K562 (cell line): ENCODE measurements around the gene HCFC1R1. TPM values are rescaled to one million over a fixed set of nuclear protein-coding genes. Genes with fewer than 3 reads are reported as not detected.

ENCODE experiments used
- ADNP ChIP-seq: fragments of 200-800 bp; sonication (Bioruptor generic); IDR thresholded peaks from 2 replicates; pipeline ENCODE4 v1.6.1; 2016; ENCODE audit warnings: missing genetic modification characterization, missing compliant biosample characterization
- BCL6 ChIP-seq: fragments of 250-450 bp; sonication (Bioruptor Pico); IDR thresholded peaks from 2 replicates; pipeline ENCODE4 v1.4.0; 2020
- ETV1 ChIP-seq: fragments of 450-650 bp; conservative IDR thresholded peaks from 2 replicates; pipeline ENCODE4 v1.6.1; 2016; ENCODE audit warnings: missing genetic modification characterization, control low read depth, low read depth, missing compliant biosample characterization
- GATAD2B ChIP-seq: fragments of 450-650 bp; IDR thresholded peaks from 2 replicates; pipeline ENCODE4 v1.6.1; 2017; ENCODE audit warnings: mild to moderate bottlenecking, borderline replicate concordance
- HMBOX1 ChIP-seq: sonication (generic); IDR thresholded peaks from 2 replicates; pipeline ENCODE4 v1.6.1; 2016
- MCM3 ChIP-seq: fragments of 450-650 bp; IDR thresholded peaks from 2 replicates; pipeline ENCODE4 v1.6.1; 2016
- MEIS2 ChIP-seq: fragments of 450-650 bp; IDR thresholded peaks from 2 replicates; pipeline ENCODE4 v1.6.1; 2014; ENCODE audit warnings: mild to moderate bottlenecking; ENCODE audit not compliant: partially characterized antibody
- NFATC3 ChIP-seq: fragments of 450-650 bp; IDR thresholded peaks from 2 replicates; pipeline ENCODE4 v1.6.1; 2017; ENCODE audit warnings: mild to moderate bottlenecking
- NR4A1 ChIP-seq, 2 experiments: fragments of 250-450 bp in 1 of 2; fragments of 450-650 bp in 1 of 2; sonication (Bioruptor Pico) in 1 of 2; IDR thresholded peaks; 2 replicates each; pipeline versions ENCODE4 v1.4.0 to v1.6.1; 2016 to 2020; ENCODE audit warnings: mild to moderate bottlenecking in 2 of 2, missing compliant biosample characterization in 1 of 2, missing genetic modification characterization in 1 of 2, moderate library complexity in 1 of 2
- PKNOX1 ChIP-seq: fragments of 450-650 bp; IDR thresholded peaks from 2 replicates; pipeline ENCODE4 v1.6.1; 2016
- POLR2A ChIP-seq: fragments of 450-650 bp; conservative IDR thresholded peaks from 2 replicates; pipeline ENCODE4 v1.6.1; 2016
- POU5F1 ChIP-seq: fragments of 150-350 bp; IDR thresholded peaks from 2 replicates; pipeline ENCODE4 v1.6.1; 2014; ENCODE audit warnings: borderline replicate concordance, low read length, low read depth, mild to moderate bottlenecking; ENCODE audit not compliant: partially characterized antibody
- RAD21 ChIP-seq, 2 experiments: fragments of 250-450 bp in 1 of 2; fragments of 450-650 bp in 1 of 2; sonication (Bioruptor Pico) in 1 of 2; formaldehyde crosslinking in 1 of 2; IDR thresholded peaks in 1 of 2; conservative IDR thresholded peaks in 1 of 2; 2 replicates each; pipeline versions ENCODE4 v1.4.0 to v1.8.0; 2020 to 2022; ENCODE audit warnings: mild to moderate bottlenecking in 2 of 2, moderate library complexity in 1 of 2
- SMAD2 ChIP-seq: fragments of 150-350 bp; IDR thresholded peaks from 2 replicates; pipeline ENCODE4 v1.6.1; 2014; ENCODE audit warnings: low read depth, mild to moderate bottlenecking, low read length
- SMARCE1 ChIP-seq: fragments of 450-650 bp; IDR thresholded peaks from 2 replicates; pipeline ENCODE4 v1.7.1; 2016; ENCODE audit warnings: mild to moderate bottlenecking
- SRSF9 ChIP-seq: fragments of 200-400 bp; formaldehyde crosslinking; IDR thresholded peaks from 2 replicates; pipeline ENCODE4 v1.6.1; 2017; ENCODE audit warnings: low read depth, low read length, borderline replicate concordance
- TCF7L2 ChIP-seq: fragments of 150-350 bp; IDR thresholded peaks from 2 replicates; pipeline ENCODE4 v1.6.1; 2016; ENCODE audit warnings: low read depth, mild to moderate bottlenecking, low read length, moderate library complexity
- ZNF445 ChIP-seq: fragments of 250-450 bp; sonication (Bioruptor Pico); IDR thresholded peaks from 2 replicates; pipeline ENCODE4 v1.4.0; 2020; ENCODE audit warnings: low read depth, mild to moderate bottlenecking, moderate library complexity
- ZNF561 ChIP-seq: fragments of 450-650 bp; formaldehyde crosslinking; conservative IDR thresholded peaks from 2 replicates; pipeline ENCODE4 v1.4.0; 2020; ENCODE audit warnings: mild to moderate bottlenecking, moderate library complexity
- ZNF586 ChIP-seq: fragments of 450-650 bp; formaldehyde crosslinking; conservative IDR thresholded peaks from 2 replicates; pipeline ENCODE4 v1.4.0; 2020; ENCODE audit warnings: mild to moderate bottlenecking, moderate library complexity
- ZNF75A ChIP-seq: fragments of 450-650 bp; formaldehyde crosslinking; IDR thresholded peaks from 2 replicates; pipeline ENCODE4 v1.4.0; 2020; ENCODE audit warnings: mild to moderate bottlenecking
- ZSCAN32 ChIP-seq: fragments of 450-650 bp; formaldehyde crosslinking; IDR thresholded peaks from 2 replicates; pipeline ENCODE4 v1.4.0; 2020; ENCODE audit warnings: mild to moderate bottlenecking, moderate library complexity
- polyA plus RNA-seq, 8 experiments: library from polyadenylated mRNA; depleted of rRNA in 4 of 8; stranded (reverse) in 5 of 8; unstranded in 3 of 8; fragments of >200 nt; fragmentation: Nextera tagmentation in 2 of 8; fragmentation: Illumina TruSeq in 1 of 8; extraction: Ambion mirVana in 2 of 8; extraction: Trizol in 1 of 8; gene quantifications; 2 replicates each; pipeline versions ENCODE4 v1.2.1 to v1.2.3, GENCODE V29; 2011 to 2014; ENCODE audit warnings: inconsistent platforms in 1 of 8, missing spikeins in 1 of 8
- total RNA-seq, 7 experiments: library from RNA; depleted of rRNA in 6 of 7; stranded (reverse); fragments of >200 nt in 6 of 7; fragmentation: Illumina TruSeq in 2 of 7; extraction: Trizol in 2 of 7; gene quantifications; 2 replicates each; pipeline versions ENCODE4 v1.2.1 to v1.2.3, GENCODE V29; 2011 to 2021; ENCODE audit warnings: low replicate concordance in 1 of 7
- TF ChIP-seq, protein P1 (sequence below): fragments of 450-650 bp; formaldehyde crosslinking; IDR thresholded peaks from 2 replicates; pipeline ENCODE4 v1.4.0; 2020; ENCODE audit warnings: mild to moderate bottlenecking, mixed read lengths
- TF ChIP-seq, protein P2 (sequence below): fragments of 450-650 bp; formaldehyde crosslinking; IDR thresholded peaks from 2 replicates; pipeline ENCODE4 v1.4.0; 2020; ENCODE audit warnings: mild to moderate bottlenecking

HCFC1R1 gene
- total and polyA plus RNA-seq, 9 of the 15 experiments (the other 6 are each of a cell fraction or from before 2014, with no cell fraction given) = 2.2 to 29.0 (median 11.2) TPM

DNA sequence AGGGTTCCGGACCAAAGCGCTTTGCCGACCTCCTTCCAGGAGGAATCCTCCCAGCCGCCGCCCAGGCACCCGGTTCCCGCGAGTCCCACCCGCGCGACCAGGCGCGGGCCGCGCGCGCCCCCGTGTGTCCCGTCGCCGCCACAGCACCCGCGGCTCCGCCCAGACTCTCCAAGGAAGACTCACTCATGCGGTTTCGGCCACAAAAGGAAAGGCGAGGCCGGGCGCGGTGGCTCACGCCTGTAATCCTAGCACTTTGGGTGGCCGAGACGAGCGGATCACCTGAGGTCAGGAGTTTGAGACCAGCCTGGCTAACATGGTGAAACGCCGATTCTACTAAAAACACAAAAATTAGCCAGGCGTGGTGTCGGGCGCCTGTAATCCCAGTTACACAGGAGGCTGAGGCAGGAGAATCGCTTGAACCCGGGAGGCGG is 40.0 kb downstream of the HCFC1R1 start (continued):
- TF ChIP-seq, protein P1, sequence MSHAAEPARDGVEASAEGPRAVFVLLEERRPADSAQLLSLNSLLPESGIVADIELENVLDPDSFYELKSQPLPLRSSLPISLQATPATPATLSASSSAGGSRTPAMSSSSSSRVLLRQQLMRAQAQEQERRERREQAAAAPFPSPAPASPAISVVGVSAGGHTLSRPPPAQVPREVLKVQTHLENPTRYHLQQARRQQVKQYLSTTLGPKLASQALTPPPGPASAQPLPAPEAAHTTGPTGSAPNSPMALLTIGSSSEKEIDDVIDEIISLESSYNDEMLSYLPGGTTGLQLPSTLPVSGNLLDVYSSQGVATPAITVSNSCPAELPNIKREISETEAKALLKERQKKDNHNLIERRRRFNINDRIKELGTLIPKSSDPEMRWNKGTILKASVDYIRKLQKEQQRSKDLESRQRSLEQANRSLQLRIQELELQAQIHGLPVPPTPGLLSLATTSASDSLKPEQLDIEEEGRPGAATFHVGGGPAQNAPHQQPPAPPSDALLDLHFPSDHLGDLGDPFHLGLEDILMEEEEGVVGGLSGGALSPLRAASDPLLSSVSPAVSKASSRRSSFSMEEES (CRISPR knock-in tag) = no peak
- TF ChIP-seq ETV1 (tag) (no peak), NR4A1 (CRISPR knock-in tag; IDR thresholded peaks at IDR 0.05) (no peak), NR4A1 (tag; IDR thresholded peaks at IDR 0.05) (0 out of 2 replicates have a peak, but pooled peaks have one; percentile 31), ZNF75A (CRISPR knock-in tag) (no peak), ZNF561 (no peak), HMBOX1 (no peak), POU5F1 (peak; percentile 41), POLR2A (peak; percentile 52), ZNF445 (no peak), SRSF9 (no peak), SMARCE1 (0 out of 2 replicates have a peak, but pooled peaks have one; percentile 23), TCF7L2 (no peak), PKNOX1 (0 out of 2 replicates have a peak, but pooled peaks have one; percentile 11), MCM3 (no peak), ADNP (tag) (no peak), ZNF586 (CRISPR knock-in tag) (no peak), SMAD2 (no peak), BCL6 (CRISPR knock-in tag) (no peak), NFATC3 (no peak), ZSCAN32 (no peak), RAD21 (CRISPR knock-in tag; conservative IDR thresholded peaks at IDR 0.05 in 1 of 2, IDR thresholded peaks at IDR 0.05 in 1 of 2) (peak; percentile 90 to 91), MEIS2 (no peak), GATAD2B (peak; percentile 53; the same call in 1 of the 2 replicates)
- TF ChIP-seq, protein P2, sequence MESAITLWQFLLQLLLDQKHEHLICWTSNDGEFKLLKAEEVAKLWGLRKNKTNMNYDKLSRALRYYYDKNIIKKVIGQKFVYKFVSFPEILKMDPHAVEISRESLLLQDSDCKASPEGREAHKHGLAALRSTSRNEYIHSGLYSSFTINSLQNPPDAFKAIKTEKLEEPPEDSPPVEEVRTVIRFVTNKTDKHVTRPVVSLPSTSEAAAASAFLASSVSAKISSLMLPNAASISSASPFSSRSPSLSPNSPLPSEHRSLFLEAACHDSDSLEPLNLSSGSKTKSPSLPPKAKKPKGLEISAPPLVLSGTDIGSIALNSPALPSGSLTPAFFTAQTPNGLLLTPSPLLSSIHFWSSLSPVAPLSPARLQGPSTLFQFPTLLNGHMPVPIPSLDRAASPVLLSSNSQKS (CRISPR knock-in tag) = no peak
